NCI-H1694 treated with DMSO at 0.1 percent for 48 hours (cell line): ENCODE data around the gene TDRKH.
"Not testable (repeated sequence)": the region's sequence is repeated elsewhere in the genome, so short reads cannot be mapped to it uniquely, and the experiment has no call there.

Source experiments
- DNase-seq: peaks from one replicate; lab custom pipeline; 2025; lab: John Stamatoyannopoulos, UW

The TDRKH gene

GRCh38 chr1:151762941-151763921, 27.1 kb downstream of the TDRKH start, which contains the start of gene MRPL9:
Gene MRPL9, minus strand, starts transcription at chr1:151763496. Its CDS starts 17 bp downstream, at chr1:151763479.
- peak; percentile 93 for DNase-seq

- no peak for DNase-seq
Observed at GRCh38 chr1:151760597-151761385, 29.5 kb downstream of the TDRKH start.

GRCh38 chr1:151759241-151759640, 31.1 kb downstream of the TDRKH start:
- DNase-seq: no peak

- no peak for DNase-seq
Observed at GRCh38 chr1:151756291-151756690, 34.0 kb downstream of the TDRKH start.

GRCh38 chr1:151741516-151741915, 48.8 kb downstream of the TDRKH start:
- DNase-seq: no peak

GRCh38 chr1:151739590-151740355, 50.5 kb downstream of the TDRKH start:
- no peak for DNase-seq

GRCh38 chr1:151737479-151737878, 52.8 kb downstream of the TDRKH start:
- DNase-seq: no peak

GRCh38 chr1:151737026-151737425, 53.3 kb downstream of the TDRKH start:
- DNase-seq: no peak

- DNase-seq: not testable (repeated sequence)
Observed at GRCh38 chr1:151733995-151734394, 56.3 kb downstream of the TDRKH start.

- DNase-seq: no peak
Observed at GRCh38 chr1:151733126-151733525, 57.2 kb downstream of the TDRKH start.

GRCh38 chr1:151729966-151730291, 60.4 kb downstream of the TDRKH start:
- no peak for DNase-seq

GRCh38 chr1:151729157-151729965, 60.9 kb downstream of the TDRKH start:
- no peak for DNase-seq

GRCh38 chr1:151728151-151729054, 61.9 kb downstream of the TDRKH start:
- DNase-seq: peak; percentile 52

- no peak for DNase-seq
Observed at GRCh38 chr1:151723726-151724370, 66.5 kb downstream of the TDRKH start.
